HL-60 (cell line): ENCODE measurements around the gene MAJIN.

Source experiments
- DNase-seq, 2 experiments: peaks; one replicate each; pipeline ENCODE4 v3.0.0-alpha.2; 2010 to 2020; ENCODE audit warnings: low read depth in 1 of 2, low spot score in 1 of 2
- H3K27ac ChIP-seq: fragments of 250-450 bp; sonication (Bioruptor Pico); replicated peaks from 2 replicates; pipeline ENCODE4 v1.5.1; 2020; ENCODE audit warnings: mild to moderate bottlenecking, moderate library complexity
- H3K27me3 ChIP-seq: fragments of 250-450 bp; sonication (Bioruptor Pico); 2 replicates; pipeline ENCODE4 v1.5.1; 2021; ENCODE audit warnings: mild to moderate bottlenecking, moderate library complexity; ENCODE audit not compliant: insufficient read depth, poor library complexity, severe bottlenecking
- H3K4me3 ChIP-seq: replicated peaks from 2 replicates; pipeline ENCODE4 v1.5.1; 2011; ENCODE audit warnings: mild to moderate bottlenecking, control low read depth, low read length; ENCODE audit not compliant: insufficient read depth
- CTCF ChIP-seq: IDR thresholded peaks from one replicate; pipeline ENCODE4 v1.5.1; 2011; ENCODE audit warnings: low read length, control low read depth, inconsistent platforms; ENCODE audit not compliant: insufficient read depth
- GABPA ChIP-seq: IDR thresholded peaks from 2 replicates; pipeline ENCODE4 v1.6.1; 2012; ENCODE audit warnings: low read depth
- POLR2AphosphoS5 ChIP-seq: IDR thresholded peaks from 2 replicates; pipeline ENCODE4 v1.6.1; 2012; ENCODE audit warnings: low read depth
- REST ChIP-seq: IDR thresholded peaks from 2 replicates; pipeline ENCODE4 v1.6.1; 2012; ENCODE audit warnings: low read depth; ENCODE audit not compliant: insufficient replicate concordance
- SPI1 ChIP-seq: IDR thresholded peaks from 2 replicates; pipeline ENCODE4 v1.6.1; 2012; ENCODE audit warnings: low read depth, mild to moderate bottlenecking, borderline replicate concordance

The MAJIN gene

GRCh38 chr11:64890522-64890939 is 81.4 kb downstream of the MAJIN start:
- Histone ChIP-seq H3K27ac (no peak overlapping the region), H3K4me3 (no peak overlapping the region), H3K27me3 (no peaks in the 10 kb centered on the region)
- DNase-seq: no peak
- TF ChIP-seq GABPA (no peak), CTCF (no peak), SPI1 (no peak), REST (no peak), POLR2AphosphoS5 (no peak)

DNA sequence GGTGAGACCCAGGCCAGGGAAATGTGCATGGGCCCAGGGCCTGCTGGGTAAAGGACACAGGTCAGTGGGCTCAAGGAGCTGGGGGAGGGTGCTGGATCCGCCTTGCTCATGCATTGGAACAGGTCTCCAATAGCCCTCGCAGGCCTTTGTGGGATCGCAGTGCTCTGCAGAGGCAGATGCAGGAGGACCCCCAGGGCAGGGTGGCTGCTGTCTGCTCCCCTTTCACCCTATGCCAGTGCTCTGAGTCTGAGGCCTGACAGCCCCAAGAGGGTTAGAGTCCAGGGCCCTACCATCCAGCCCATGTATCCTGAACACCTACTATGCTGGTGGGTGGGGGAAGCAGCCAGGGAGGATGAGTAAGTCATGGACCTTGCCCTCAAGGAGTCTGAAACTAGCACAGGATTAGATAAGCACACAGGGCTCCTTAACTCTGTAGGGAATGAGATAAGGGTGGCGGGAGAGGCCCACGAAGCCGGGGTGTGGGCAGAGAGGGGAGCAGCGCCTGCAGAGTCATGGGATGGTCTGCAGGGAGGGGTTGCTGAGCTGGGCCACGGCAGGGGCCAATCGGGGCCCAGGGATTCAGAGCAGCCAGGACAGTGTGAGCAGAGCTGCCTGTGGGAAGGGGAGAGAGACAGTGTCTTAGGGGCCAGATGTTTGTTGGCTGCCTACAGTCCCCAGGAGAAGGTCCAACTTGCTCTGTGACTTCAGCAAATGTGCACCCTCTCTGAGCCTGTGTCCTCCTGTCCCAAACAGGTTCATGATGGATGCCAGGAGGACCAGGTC is 83.0 kb downstream of the MAJIN start:
- no peak for DNase-seq

More for the DNA sequence above, 83.0 kb downstream of the MAJIN start:
- Histone ChIP-seq H3K27ac (no peak overlapping the region), H3K27me3 (no peaks in the 10 kb centered on the region), H3K4me3 (no peak overlapping the region)
- TF ChIP-seq POLR2AphosphoS5 (no peak), SPI1 (no peak), GABPA (no peak), CTCF (no peak), REST (no peak)
